LNCAP (cell line): Measurements from ENCODE around the gene AFAP1L2.

Experiments used
- TF ChIP-seq, protein P1 (sequence below): fragments of 450-650 bp; IDR thresholded peaks from 2 replicates; pipeline ENCODE4 v1.5.1; 2017; ENCODE audit warnings: mild to moderate bottlenecking

Gene AFAP1L2

GRCh38 chr10:114279289-114279688, 125.0 kb downstream of the AFAP1L2 start:
- TF ChIP-seq, protein P1, sequence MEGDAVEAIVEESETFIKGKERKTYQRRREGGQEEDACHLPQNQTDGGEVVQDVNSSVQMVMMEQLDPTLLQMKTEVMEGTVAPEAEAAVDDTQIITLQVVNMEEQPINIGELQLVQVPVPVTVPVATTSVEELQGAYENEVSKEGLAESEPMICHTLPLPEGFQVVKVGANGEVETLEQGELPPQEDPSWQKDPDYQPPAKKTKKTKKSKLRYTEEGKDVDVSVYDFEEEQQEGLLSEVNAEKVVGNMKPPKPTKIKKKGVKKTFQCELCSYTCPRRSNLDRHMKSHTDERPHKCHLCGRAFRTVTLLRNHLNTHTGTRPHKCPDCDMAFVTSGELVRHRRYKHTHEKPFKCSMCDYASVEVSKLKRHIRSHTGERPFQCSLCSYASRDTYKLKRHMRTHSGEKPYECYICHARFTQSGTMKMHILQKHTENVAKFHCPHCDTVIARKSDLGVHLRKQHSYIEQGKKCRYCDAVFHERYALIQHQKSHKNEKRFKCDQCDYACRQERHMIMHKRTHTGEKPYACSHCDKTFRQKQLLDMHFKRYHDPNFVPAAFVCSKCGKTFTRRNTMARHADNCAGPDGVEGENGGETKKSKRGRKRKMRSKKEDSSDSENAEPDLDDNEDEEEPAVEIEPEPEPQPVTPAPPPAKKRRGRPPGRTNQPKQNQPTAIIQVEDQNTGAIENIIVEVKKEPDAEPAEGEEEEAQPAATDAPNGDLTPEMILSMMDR = no peak

DNA sequence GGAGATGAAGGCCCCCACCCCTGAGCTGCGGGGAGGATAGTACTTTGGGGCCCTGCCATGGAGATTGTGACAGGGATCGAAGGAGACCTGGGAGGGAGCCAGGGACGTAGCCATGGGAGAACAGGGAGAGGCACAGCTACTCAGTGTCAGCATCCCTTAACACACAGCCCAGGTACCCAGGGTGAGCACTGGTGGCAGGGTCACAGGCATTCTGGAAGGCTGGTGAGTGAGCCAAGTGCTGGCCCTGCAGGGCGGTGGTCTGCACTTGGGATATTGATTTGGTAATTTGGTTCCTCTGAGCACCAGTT, 125.5 kb downstream of the AFAP1L2 start:
- TF ChIP-seq, protein P1 = no peak

DNA sequence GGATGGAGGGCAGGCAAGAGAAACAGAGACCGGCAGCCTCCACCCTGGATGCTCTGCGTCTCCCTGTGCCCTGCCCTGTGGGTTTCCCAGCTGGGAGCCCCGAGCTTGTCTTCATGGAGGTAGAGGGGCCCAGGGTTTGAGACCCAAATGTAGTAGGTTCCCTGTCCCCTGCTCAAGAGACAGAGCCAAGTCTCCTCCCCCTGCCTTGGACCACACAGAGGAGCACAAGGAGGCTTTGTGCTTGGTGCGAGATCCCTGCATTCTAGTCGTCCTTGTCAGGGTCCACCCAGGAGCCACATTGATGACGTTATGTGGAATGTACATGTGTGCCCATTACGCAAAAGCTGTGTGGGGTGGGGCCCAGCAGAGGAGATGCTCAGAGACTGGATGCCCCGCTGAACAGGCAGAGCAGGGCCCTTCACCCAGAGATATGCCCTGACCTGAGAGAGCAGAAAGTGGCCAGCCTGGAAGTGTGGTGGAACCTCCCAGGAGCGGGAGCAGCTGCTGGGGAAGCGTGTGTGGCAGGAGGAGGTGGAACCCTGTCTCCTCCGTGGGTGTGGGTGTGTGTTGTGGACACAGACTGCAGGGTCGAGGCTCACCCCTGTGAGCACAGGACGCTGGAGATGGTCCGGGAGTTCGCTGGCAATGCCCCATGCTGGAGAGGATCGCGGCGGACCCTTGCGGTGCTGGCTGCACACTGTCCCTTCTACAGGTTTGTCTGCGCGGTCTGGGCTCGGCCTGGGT, 126.0 kb downstream of the AFAP1L2 start:
- TF ChIP-seq, protein P1 = no peak

GRCh38 chr10:114276671-114277070, 127.6 kb downstream of the AFAP1L2 start:
- TF ChIP-seq, protein P1 = no peak

- TF ChIP-seq, protein P1 = no peak
Observed at GRCh38 chr10:114276066-114276465, 128.2 kb downstream of the AFAP1L2 start.

- TF ChIP-seq, protein P1 = no peak
Observed at GRCh38 chr10:114274616-114275453, 129.5 kb downstream of the AFAP1L2 start.

DNA sequence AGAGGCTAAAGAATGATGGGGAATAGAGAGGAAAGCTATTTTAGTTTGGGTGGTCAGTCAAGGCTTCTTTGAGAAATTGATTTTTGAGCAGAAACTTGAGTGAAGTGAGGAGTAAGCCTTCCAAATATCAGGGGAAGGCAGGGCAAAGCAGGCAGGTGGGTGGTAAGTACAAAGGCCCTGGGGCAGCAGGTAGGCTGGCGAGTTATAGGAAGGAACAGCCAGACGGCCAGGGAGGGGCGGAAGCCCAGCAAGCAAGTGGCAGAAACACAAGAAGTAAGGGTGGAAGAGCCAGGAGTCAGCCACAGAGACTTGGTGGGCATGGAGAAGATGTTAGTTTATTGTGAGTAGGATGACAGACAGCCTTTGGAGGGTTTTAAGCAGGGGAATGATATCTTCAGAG, 130.4 kb downstream of the AFAP1L2 start:
- TF ChIP-seq, protein P1 = no peak
